Stimulated activated CD8-positive, alpha-beta memory T cell treated with anti-CD3 and anti-CD28 coated beads, Interleukin-4, amount 100 ng/mL, for 4 hours (primary cell): ENCODE data around the gene ADPRHL1.
A peak's percentile ranks its signal among the peaks of the same experiment; 100 is the strongest.
"Not testable (repeated sequence)": the region's sequence is repeated elsewhere in the genome, so short reads cannot be mapped to it uniquely, and the experiment has no call there.

Source experiments
- DNase-seq, 2 donors: peaks; one replicate each; pipeline ENCODE4 v3.0.0-alpha.2; 2020; ENCODE audit warnings: low read depth in 2 of 2, low spot score in 1 of 2

Gene ADPRHL1

DNA sequence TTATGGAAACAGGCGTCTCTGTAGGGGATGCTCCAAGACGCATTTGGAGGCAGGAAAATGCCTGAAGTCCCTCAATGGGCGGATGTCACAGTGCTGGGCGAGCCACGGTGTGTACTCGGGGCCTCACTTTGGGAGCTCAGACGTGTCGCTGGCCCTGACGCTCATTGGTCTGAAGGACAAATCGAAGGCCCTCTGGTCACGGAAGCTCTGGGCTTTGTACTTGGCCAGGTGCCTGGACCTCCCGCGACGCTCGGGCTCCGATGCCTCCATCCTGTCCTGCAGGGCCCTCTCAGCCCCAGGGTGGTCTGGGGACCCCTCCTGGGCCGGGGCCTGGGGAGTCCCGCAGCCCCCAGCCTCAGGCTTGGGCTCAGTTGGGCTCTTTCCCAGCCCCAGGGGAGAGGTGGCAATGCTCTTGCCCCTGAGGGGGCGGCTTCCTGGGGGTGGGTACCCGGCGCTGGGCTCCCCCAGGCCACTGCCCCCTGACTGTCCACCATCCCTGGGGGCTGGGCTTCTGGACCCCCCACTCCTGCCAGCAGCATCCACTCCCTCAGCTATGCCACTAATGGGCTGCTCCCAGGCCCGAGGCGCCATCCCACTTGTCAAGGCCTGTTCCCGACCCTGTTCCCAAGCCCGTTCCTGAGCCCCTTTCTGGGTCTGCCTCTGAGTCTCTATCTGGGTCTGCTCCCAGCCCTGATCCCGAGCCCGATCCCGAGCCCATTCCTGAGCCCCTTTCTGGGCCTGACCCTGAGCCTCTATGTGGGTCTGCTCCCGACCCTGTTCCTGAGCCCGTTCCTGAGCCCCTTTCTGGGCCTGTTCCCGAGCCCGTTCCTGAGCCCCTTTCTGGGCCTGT lies 49.8 kb downstream of the ADPRHL1 start:
- DNase-seq, result no peak

DNA sequence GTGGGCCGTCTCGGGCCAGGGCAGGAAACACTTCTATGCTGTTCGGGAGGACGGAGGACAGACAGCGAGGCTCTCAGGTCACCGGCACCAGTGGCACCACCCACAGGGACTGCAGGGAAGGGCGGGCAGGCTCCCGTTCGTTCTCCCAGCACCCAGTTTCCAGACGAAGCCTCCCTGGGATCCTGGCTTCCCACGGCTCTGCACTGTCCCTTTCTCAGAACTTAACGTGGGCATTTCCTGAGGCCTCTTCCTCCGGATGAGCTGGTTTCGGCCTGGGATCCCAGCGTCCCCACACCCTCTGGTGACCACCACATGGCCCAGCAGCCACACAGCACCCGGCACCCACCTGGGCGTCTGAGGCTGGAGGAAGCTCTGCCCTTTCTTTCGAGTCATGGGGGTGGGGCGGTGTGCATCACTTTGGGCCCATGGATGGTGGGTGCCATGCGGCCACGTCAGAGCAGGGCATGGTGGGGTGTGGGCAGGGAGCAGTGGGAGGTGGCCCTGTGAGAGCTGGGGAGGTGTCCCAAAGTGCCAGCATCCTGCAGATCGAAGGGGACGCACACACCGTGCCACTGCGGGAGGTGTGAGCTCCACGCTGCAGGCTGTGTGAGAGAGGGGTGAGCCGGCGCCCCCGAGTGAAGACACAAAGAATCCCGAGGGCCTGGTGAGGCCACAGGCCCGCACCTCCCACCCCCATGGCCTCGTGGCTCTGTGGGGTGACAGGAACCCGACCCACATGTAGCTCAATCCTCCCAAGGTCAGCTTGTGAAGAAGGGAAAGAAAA lies 50.6 kb downstream of the ADPRHL1 start:
- no peak for DNase-seq

- no peak for DNase-seq
Observed at GRCh38 chr13:113401452-113402415, 51.6 kb downstream of the ADPRHL1 start.

DNA sequence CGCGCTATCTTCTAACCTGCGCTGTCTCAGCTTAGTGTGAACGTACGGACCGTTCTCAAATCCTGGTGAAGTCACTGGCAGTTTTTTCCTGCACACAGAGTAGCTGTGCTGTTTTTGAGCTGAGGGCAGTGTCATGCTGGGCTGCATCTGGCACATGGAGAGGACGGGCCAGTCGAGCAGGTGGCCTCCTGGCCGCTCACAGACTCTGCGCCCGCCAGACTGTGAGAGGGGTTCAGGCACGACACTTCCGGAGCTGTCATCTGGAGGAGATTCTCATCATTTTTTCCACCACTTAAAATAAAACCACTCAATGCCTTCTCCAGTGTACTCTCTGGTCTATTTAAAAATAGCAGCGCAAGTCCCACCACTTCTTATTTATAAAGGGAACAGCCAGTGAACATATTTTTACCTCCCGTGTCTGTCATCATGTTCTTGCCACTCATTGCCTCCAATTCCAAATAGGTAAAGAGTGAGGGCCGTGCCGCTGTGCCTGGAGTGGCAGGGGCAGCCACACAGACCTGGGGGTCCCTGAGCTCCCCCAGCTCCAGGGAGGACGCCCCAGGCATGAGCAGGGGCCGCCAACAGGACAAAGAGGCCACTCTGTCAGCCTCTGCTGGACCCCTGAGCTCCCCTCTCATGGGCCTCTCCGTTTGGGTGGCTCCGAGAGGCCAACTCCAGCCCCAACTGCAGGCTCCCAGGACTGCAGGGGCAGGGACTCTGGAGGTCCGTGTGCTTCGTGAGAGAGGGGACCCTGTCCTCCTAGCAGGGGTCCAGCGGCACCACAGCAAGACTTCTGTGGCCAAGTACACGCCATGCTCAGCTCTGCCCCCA lies 52.5 kb downstream of the ADPRHL1 start:
- no peak for DNase-seq

GRCh38 chr13:113399755-113400149 lies 53.5 kb downstream of the ADPRHL1 start:
- no peak for DNase-seq

GRCh38 chr13:113398963-113399754 lies 54.1 kb downstream of the ADPRHL1 start:
- DNase-seq, result no peak

DNA sequence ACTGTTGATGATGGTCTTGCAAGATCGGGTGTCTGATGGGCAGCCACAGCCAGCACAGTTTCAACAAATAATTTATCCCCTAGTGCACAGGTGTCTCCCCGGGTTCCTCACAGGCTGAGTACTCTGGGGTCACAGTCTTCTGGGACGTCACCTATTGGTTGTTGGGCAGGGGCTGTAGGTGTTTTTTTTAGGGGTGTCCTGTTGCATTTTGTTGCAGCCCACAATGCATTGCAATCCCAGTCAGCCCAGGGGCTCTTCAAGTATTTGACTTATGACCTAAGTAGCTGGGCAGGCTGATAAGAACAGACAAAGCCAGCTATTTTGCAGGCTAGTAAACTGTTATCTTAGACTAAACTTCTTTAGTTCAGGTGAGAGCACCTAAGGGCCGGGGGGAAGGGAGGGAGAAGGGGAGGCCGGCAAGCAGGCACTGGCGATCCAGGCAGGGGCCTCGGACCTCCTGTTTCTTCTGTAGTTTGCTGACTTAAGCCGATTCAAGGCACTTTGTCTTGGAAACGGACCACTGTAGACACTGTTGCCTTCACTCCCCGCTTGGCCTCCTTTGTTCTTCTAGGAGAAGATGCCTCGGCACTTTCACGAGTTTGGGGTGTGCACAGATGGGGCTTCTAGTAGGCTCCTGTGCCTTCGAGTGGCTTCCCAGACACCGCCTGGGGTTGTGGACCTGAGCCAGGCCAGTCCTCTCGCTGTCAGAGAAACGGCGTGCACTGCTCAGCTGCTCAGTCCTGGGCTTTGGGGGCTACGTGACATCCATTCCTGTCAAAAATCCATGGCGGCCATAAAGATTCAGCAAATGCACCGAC lies 55.5 kb downstream of the ADPRHL1 start:
- no peak for DNase-seq

DNA sequence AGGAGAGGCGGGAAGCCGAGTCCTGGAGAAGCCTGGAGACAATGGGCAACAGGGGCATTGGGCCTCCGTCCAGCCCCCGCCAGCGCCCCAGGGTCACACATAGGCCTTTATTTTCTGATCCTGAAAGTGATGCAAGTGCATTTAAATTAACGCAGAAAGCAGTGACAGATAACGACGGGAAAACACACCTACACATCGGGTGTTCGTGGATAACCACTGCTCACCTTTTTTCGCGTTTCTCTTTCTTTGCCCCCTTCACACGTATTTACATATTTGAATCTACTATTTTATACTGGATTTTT lies 59.0 kb downstream of the ADPRHL1 start:
- DNase-seq, result no peak

DNA sequence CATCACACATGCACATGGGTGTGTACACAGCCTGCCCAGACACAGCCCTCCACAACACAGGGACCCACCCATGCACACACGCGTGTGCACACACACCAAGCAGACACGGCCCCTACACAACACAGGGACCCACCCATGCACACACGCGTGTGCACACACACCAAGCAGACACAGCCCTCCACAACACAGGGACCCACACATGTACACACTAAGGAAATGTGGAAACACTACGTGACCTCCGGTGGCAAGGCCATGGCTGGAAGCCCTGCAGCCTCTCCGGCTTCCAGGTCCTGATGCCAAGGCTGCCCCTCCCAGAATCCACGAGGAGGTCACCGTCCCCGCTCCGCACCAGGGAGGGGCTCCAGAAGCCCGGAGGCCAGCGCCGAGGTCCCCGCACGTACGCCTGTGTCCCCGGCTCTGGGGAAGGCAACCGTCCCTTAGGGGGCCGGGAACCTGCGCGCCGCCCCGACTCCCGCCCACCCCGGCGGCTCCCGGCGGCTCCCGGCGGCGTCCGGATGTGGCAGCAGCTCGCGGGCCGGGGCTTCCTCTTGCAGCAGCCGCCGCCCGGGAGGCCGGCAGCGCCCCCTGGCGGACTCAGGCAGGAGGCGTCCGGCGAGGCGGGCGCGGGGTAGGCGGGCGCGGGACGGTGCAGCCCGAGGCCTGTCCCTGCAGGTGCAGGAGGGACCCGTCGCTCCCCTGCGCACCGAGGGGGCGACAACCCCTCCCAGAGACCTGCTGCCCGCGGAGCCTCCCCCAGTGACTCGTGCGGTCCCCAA lies 59.5 kb downstream of the ADPRHL1 start:
- DNase-seq, result peak; percentile 44 to 51

DNA sequence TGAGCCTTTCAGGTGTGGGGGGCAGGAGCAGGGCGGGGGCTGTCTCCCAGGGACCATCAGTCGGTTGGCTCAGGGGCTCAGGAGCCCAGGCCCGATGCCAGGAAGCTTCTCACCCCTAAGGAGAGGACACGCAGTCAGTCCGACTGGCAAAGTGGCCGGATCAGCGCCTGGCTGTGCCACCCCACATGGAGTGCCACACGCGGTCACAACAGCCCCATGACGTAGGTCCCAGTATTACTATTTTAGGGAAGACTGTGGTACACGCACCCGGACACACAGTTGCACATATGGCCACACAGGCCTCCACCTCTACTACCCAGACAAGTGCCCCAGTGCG lies 60.1 kb downstream of the ADPRHL1 start:
- no peak for DNase-seq

DNA sequence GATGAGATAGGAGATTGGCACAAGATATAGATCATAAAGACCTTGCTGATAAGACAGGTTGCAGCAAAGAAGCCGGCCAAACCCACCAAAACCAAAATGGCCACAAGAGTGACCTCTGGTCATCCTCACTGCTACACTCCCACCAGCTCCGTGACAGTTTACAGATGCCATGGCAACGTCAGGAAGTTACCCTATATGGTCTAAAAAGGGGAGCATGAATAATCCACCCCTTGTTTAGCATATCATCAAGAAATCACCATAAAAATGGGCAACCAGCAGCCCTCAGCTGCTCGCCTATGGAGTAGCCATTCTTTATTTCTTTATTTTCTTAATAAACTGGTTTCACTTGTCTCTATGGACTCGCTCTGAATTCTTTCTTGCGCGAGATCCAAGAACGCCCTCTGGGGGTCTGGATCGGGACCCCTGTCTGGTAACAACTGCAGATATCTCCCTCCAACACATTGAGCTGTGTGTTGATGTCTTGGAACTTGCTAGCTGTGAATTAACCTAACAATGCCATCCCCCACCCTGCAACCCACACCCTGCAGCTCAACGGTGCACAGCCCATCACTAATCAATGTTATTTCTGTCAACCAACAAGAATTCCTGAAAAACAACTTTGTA lies 62.3 kb downstream of the ADPRHL1 start:
- no peak for DNase-seq

DNA sequence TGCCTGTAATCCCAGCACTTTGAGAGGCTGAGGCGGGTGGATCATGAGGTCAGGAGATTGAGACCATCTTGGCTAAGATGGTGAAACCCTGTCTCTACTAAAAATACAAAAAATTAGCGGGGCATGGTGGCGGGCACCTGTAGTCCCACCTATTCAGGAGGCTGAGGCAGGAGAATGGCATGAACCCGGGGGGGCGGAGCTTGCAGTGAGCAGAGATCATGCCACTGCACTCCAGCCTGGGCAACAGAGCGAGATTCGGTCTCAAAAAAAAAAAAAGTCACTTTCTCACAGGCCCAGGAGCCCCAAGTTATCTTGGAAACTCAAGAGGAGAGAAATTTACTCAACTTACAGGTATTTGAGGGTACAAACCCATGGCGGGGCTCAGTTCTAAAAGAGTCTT lies 63.7 kb downstream of the ADPRHL1 start:
- not testable (repeated sequence) for DNase-seq

DNA sequence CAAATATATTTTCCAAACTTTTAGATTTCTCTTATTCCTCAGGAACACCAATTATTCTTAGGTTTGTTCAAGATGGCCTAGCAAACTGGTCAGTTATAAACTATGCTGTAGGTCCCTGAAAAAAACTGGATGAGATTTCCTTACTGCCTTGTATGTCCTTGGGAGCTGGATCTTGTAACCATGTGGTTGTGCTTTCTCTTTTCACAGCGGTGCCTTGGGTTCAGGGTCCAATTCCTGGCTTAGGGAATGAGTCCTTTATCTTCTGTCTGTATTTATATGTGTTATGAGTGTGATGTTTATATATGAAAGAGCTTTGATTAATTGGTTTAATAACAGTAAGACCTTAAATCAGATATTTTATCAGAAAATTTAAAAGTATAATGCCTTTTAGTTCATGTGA lies 65.9 kb downstream of the ADPRHL1 start:
- DNase-seq, result no peak

DNA sequence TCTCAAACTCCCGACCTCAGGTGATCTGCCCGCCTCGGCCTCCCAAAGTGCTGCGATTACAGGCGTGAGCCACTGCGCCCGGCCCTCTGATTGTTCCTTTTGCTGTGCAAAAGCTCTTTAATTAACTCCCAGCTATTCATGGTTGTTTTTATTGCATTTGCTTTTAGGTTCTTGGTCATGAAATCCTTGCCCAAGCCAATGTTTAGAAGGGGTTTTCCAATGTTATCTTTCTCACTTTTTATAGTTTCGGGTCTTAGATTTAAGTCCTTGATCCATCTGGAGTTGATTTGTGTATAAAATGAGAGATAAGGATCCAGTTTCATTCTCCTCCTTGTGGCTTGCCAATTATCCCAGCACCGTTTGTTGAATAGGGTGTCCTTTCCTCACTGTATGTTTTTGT lies 70.2 kb downstream of the ADPRHL1 start:
- DNase-seq, result no peak

DNA sequence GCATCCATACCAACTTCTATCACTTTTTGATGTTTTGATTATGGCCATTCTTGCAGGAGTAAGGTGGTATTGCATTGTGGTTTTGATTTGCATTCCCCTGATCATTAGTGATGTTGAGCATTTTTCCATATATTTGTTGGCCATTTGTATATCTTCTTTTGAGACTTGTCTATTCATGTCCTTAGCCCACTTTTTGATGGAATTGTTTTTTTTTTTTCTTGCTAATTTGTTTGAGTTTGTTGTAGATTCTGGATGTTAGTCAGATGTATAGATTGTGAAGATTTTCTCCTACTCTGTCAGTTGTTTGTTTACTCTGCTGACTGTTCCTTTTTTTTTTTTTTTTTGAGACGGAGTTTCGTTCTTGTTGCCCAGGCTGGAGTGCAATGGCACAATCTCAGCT lies 70.7 kb downstream of the ADPRHL1 start:
- DNase-seq, result not testable (repeated sequence)

DNA sequence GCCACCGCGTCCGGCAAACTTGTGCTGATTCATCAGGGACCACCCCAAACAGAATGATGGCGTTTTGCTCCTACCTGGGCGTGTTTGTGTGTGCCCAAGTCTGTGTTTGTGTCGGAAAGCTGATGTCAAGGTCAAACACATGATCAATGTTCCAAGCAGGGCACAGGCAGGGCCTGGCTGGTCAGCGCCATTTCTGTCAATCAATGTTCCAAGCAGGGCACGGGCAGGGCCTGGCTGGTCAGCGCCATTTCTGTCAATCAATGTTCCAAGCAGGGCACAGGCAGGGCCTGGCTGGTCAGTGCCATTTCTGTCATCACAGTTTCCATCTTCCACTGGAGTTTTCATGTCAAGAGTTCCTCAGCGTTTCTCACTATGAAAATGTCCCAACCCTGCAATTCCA lies 74.5 kb downstream of the ADPRHL1 start:
- DNase-seq, result no peak

GRCh38 chr13:113374511-113375175 lies 78.6 kb downstream of the ADPRHL1 start:
- DNase-seq, result no peak
